GM19025 (cell line): Measurements from ENCODE around the gene MED23.
A peak's percentile ranks its signal among the peaks of the same experiment; 100 is the strongest.
"Not testable (repeated sequence)": the region's sequence is repeated elsewhere in the genome, so short reads cannot be mapped to it uniquely, and the experiment has no call there.

ENCODE experiments used
- ATAC-seq: cut with Tn5 transposase; IDR thresholded peaks from one replicate; pipeline ENCODE4 v1.9.1; 2021; ENCODE audit warnings: mild to moderate bottlenecking, low read depth, moderate library complexity; ENCODE audit not compliant: unreplicated experiment

MED23 gene

GRCh38 chr6:131586543-131586942 is 41.5 kb downstream of the MED23 start:
- ATAC-seq = no peak

GRCh38 chr6:131581523-131581922 is 46.5 kb downstream of the MED23 start:
- no peak for ATAC-seq

- ATAC-seq = no peak
These were observed 52.1 kb downstream of the MED23 start for GRCh38 chr6:131575834-131576478.

- ATAC-seq = no peak
These were observed 53.4 kb downstream of the MED23 start for GRCh38 chr6:131574686-131575085.

- ATAC-seq = no peak
These were observed 53.9 kb downstream of the MED23 start for GRCh38 chr6:131574133-131574532.

GRCh38 chr6:131572686-131573415 is 55.2 kb downstream of the MED23 start, which contains the start of gene ARG1:
Gene ARG1, plus strand, starts transcription at chr6:131573226. Its CDS starts 57 bp downstream, at chr6:131573283.
- ATAC-seq = no peak

- ATAC-seq = no peak
These were observed 59.3 kb downstream of the MED23 start for GRCh38 chr6:131568726-131569125.

- no peak for ATAC-seq
These were observed 63.0 kb downstream of the MED23 start for GRCh38 chr6:131565056-131565455.

GRCh38 chr6:131561925-131562707 is 65.9 kb downstream of the MED23 start:
- ATAC-seq = no peak

- ATAC-seq = no peak
These were observed 69.1 kb downstream of the MED23 start for GRCh38 chr6:131558922-131559321.

- no peak for ATAC-seq
These were observed 72.0 kb downstream of the MED23 start for GRCh38 chr6:131555992-131556391.

- no peak for ATAC-seq
These were observed 75.5 kb downstream of the MED23 start for GRCh38 chr6:131552572-131552971.

- ATAC-seq = no peak
These were observed 76.1 kb downstream of the MED23 start for GRCh38 chr6:131551902-131552301.

GRCh38 chr6:131549811-131550210 is 78.2 kb downstream of the MED23 start:
- no peak for ATAC-seq

GRCh38 chr6:131548441-131548840 is 79.6 kb downstream of the MED23 start:
- ATAC-seq = no peak

GRCh38 chr6:131547488-131547887 is 80.6 kb downstream of the MED23 start:
- no peak for ATAC-seq

GRCh38 chr6:131545317-131545716 is 82.7 kb downstream of the MED23 start:
- ATAC-seq = no peak

GRCh38 chr6:131538615-131539014 is 89.4 kb downstream of the MED23 start:
- not testable (repeated sequence) for ATAC-seq

GRCh38 chr6:131532580-131533039 is 95.4 kb downstream of the MED23 start:
- ATAC-seq = peak; percentile 85

- ATAC-seq = not testable (repeated sequence)
These were observed 96.4 kb downstream of the MED23 start for GRCh38 chr6:131531681-131532080.

GRCh38 chr6:131530936-131531335 is 97.1 kb downstream of the MED23 start:
- not testable (repeated sequence) for ATAC-seq
